ENCODE measurements around the gene ST3GAL6.
A peak's percentile ranks its signal among the peaks of the same experiment; 100 is the strongest.

The ST3GAL6 gene

GRCh38 chr3:98735761-98736269 is 27.3 kb upstream of the ST3GAL6 start:
- no peak for DNase-seq (ENCODE audit: low read depth)
- no peak overlapping the region for H3K4me3 ChIP-seq (ENCODE audit: low read depth, low read length)
- TF ChIP-seq, protein P1, sequence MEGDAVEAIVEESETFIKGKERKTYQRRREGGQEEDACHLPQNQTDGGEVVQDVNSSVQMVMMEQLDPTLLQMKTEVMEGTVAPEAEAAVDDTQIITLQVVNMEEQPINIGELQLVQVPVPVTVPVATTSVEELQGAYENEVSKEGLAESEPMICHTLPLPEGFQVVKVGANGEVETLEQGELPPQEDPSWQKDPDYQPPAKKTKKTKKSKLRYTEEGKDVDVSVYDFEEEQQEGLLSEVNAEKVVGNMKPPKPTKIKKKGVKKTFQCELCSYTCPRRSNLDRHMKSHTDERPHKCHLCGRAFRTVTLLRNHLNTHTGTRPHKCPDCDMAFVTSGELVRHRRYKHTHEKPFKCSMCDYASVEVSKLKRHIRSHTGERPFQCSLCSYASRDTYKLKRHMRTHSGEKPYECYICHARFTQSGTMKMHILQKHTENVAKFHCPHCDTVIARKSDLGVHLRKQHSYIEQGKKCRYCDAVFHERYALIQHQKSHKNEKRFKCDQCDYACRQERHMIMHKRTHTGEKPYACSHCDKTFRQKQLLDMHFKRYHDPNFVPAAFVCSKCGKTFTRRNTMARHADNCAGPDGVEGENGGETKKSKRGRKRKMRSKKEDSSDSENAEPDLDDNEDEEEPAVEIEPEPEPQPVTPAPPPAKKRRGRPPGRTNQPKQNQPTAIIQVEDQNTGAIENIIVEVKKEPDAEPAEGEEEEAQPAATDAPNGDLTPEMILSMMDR (conservative IDR thresholded peaks at IDR 0.05; ENCODE audit: low read depth, low read length): no peak

DNA sequence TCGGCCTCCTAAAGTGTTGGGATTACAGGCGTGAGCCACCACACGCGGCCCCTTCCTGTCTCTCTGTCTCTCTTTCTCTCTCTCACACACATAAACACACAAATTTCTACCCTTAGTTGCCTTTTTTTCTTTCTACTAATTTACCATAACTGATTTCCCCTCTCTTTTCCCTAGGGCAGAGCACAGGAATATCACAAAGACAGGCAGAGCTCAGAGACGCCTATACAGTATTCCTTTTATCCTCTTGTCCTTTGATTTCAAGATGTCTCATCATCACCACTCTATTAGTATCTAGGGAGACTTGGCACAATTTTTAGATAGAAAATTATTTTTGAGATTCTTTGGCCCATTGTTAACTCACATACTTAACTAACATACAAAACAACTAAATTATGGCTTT is 25.8 kb upstream of the ST3GAL6 start:
- TF ChIP-seq, protein P1 (conservative IDR thresholded peaks at IDR 0.05; ENCODE audit: low read depth, low read length): no peak
- no peak for DNase-seq (ENCODE audit: low read depth)
- H3K4me3 ChIP-seq (ENCODE audit: low read depth, low read length): no peak overlapping the region

- TF ChIP-seq, protein P1 (conservative IDR thresholded peaks at IDR 0.05; ENCODE audit: low read depth, low read length): no peak
- no peak overlapping the region for H3K4me3 ChIP-seq (ENCODE audit: low read depth, low read length)
- DNase-seq (ENCODE audit: low read depth): no peak
Observed at GRCh38 chr3:98739266-98739665, 23.9 kb upstream of the ST3GAL6 start.

DNA sequence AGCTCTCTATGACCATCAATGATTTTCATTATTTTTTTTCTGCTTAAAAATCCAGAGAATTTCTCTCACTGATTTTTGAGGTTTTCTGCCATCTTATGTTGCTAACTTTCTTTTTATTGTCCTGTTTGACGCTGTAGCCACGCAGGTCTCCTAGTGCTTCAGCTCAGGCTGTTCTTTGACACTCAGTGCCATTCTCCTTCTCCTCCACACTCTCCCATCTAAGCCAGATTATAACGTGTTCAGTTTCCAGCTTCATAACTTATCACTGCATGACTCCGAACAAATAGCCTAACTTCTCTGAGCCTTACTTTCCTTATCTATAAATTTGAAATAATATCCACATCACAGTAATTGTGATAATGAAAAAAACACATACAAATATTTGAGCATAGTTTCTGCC is 22.8 kb upstream of the ST3GAL6 start:
- TF ChIP-seq, protein P1 (conservative IDR thresholded peaks at IDR 0.05; ENCODE audit: low read depth, low read length): no peak
- DNase-seq (ENCODE audit: low read depth): no peak
- no peak overlapping the region for H3K4me3 ChIP-seq (ENCODE audit: low read depth, low read length)

- peak; percentile 77 for DNase-seq (ENCODE audit: low read depth)
- H3K4me3 ChIP-seq (ENCODE audit: low read depth, low read length): no peak overlapping the region
- TF ChIP-seq, protein P1 (conservative IDR thresholded peaks at IDR 0.05; ENCODE audit: low read depth, low read length): no peak
Observed at GRCh38 chr3:98741121-98741716, 21.9 kb upstream of the ST3GAL6 start.

DNA sequence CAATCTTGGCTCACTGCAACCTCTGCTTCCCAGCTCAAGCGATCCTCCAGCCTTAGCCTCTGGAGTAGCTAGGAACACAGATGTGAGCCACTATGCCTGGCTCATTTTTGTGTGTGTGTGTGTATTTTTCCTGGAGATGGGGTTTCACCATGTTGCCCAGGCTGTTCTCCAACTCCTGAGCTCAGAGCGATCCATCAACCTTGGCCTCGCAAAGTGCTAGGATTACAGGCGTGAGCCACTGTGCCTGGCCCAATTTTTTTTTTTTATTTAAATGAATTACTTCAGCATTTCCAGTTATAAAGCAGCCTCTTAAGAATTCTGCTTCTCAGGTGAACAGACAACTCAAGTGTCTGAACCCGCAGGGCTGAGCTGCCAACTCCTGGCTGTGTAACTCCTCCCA is 20.1 kb upstream of the ST3GAL6 start:
- TF ChIP-seq, protein P1 (conservative IDR thresholded peaks at IDR 0.05; ENCODE audit: low read depth, low read length): no peak
- H3K4me3 ChIP-seq (ENCODE audit: low read depth, low read length): no peak overlapping the region
- DNase-seq (ENCODE audit: low read depth): no peak

- no peak for DNase-seq (ENCODE audit: low read depth)
- TF ChIP-seq, protein P1 (conservative IDR thresholded peaks at IDR 0.05; ENCODE audit: low read depth, low read length): no peak
- no peak overlapping the region for H3K4me3 ChIP-seq (ENCODE audit: low read depth, low read length)
Observed at GRCh38 chr3:98744283-98744682, 18.9 kb upstream of the ST3GAL6 start.

All from choroid plexus epithelial cell (primary cell).